Right cardiac atrium (tissue), 5 donors: ENCODE data around the gene RASAL1. TPM values are rescaled to one million over a fixed set of nuclear protein-coding genes. Genes with fewer than 3 reads are reported as not detected.

Source experiments
- ATAC-seq, 2 donors: fragments of 200-7000 bp; cut with Tn5 transposase; one replicate each; pipeline versions ENCODE4 v1.8.0 to v1.9.1; 2020; ENCODE audit warnings: moderate library complexity in 2 of 2, mild to moderate bottlenecking in 1 of 2
- DNase-seq, 3 donors: peaks; one replicate each; pipeline ENCODE4 v3.0.0-alpha.2; 2020
- H3K27ac ChIP-seq: one replicate; pipeline ENCODE4 v1.5.1; 2013; ENCODE audit warnings: mild to moderate bottlenecking, low read length, control low read depth, moderate library complexity
- H3K27me3 ChIP-seq: one replicate; pipeline ENCODE4 v1.6.1; 2013; ENCODE audit not compliant: control insufficient read depth, insufficient read depth
- H3K4me1 ChIP-seq: one replicate; pipeline ENCODE4 v1.6.1; 2013; ENCODE audit warnings: low read length; ENCODE audit not compliant: control insufficient read depth, insufficient read depth
- H3K4me3 ChIP-seq: one replicate; pipeline ENCODE4 v1.5.1; 2013; ENCODE audit warnings: low read length, control low read depth
- H3K9me3 ChIP-seq: one replicate; pipeline ENCODE4 v1.6.1; 2013; ENCODE audit warnings: low read length; ENCODE audit not compliant: control insufficient read depth
- WGBS: extraction: QIAGEN DNeasy Blood & Tissue Kit; methylation state at CpG from one replicate; pipeline ENCODE4 v1.1.7; 2013; 5-methylcytosine and 5-hydroxymethylcytosine counted together
- intact Hi-C, 4 donors: fragments of 100-400 bp; cut with DNase I; formaldehyde crosslinking; loops; one replicate each; pipeline versions ENCODE4 v1.11.0 to v1.14.0; 2022 to 2023
- long read RNA-seq, 4 donors: library from polyadenylated mRNA; unstranded; transcript quantifications; one replicate each; pipeline ENCODE4 v2.0.0, GENCODE V29; 2020 to 2021
- polyA plus RNA-seq: library from polyadenylated mRNA; stranded (reverse); fragments of 200-250 nt; gene quantifications from one replicate; pipeline ENCODE4 v1.2.3, GENCODE V29; 2013
- total RNA-seq, 4 donors: library from RNA; stranded (reverse); fragmentation: NEBNext Ultra II Directional; extraction: Animal tissue kit (Norgen Biotek cat#: 25700); gene quantifications; one replicate each; pipeline ENCODE4 v1.2.1, GENCODE V29; 2021
- donor health status: healthy with polysubstance abuse.
- donor health status: DM: no; HTN: yes; CAD: no.
- donor health status: DM: no; HTN: no; CAD: no.
- donor health status: DM: no; HTN: yes; CAD: no; lungs with severe emphysema.
- donor health status: DM: yes; HTN: yes; CAD: no.

RASAL1 gene
- total RNA-seq (not detected), polyA plus RNA-seq (not detected)
- long read RNA-seq, donor 1: 0 reads
- long read RNA-seq, donor 2: 0 reads
- long read RNA-seq, donor 3: 0 reads
- long read RNA-seq, donor 4: 0 reads

- Histone ChIP-seq H3K4me1 (no peaks in the 10 kb centered on the region), H3K27me3 (no peaks in the 10 kb centered on the region), H3K27ac (no peak within 1 kb of the TSS), H3K4me3 (no peak within 1 kb of the TSS), H3K9me3 (no peaks in the 10 kb centered on the region)
- ATAC-seq: no peak
- intact Hi-C loops: no loop called here
- peak in 1 of 3 donors; percentile 57 for DNase-seq
- 5% methylated on average over 68 of the region's 68 CpGs for WGBS
Measured at GRCh38 chr12:113135178-113136127, at the start of gene RASAL1. RASAL1 (minus strand) TSS chr12:113135761; CDS start chr12:113135462, 299 bp downstream.

GRCh38 chr12:113184900-113185179 is 49.3 kb upstream of the RASAL1 start:
- H3K4me3 ChIP-seq: peak overlapping the region; percentile 62
- intact Hi-C loops: no loop called here
- ATAC-seq (peak; percentile 93 to 94), DNase-seq (peak; percentile 90 to 95 (median 95))
- no peaks in the 10 kb centered on the region for H3K27me3 ChIP-seq
- peaks cover 2% of the 10 kb centered on the region for H3K4me1 ChIP-seq
- H3K9me3 ChIP-seq: no peaks in the 10 kb centered on the region
- peak overlapping the region; percentile 76 for H3K27ac ChIP-seq
- WGBS: 0% methylated on average over 20 of the region's 20 CpGs

GRCh38 chr12:113184098-113184899 is 48.7 kb upstream of the RASAL1 start:
- peak overlapping the region; percentile 76 for H3K27ac ChIP-seq

GRCh38 chr12:113183030-113183589 is 47.5 kb upstream of the RASAL1 start:
- Histone ChIP-seq H3K9me3 (no peaks in the 10 kb centered on the region), H3K27me3 (no peaks in the 10 kb centered on the region), H3K4me1 (peaks cover 2% of the 10 kb centered on the region), H3K4me3 (no peak overlapping the region), H3K27ac (no peak overlapping the region)
- DNase-seq (no peak), ATAC-seq (no peak)
- intact Hi-C loops: no loop called here
- 94% methylated on average over 11 of the region's 11 CpGs for WGBS

More at GRCh38 chr12:113184098-113184899, 48.7 kb upstream of the RASAL1 start:
- DNase-seq (no peak), ATAC-seq (peak; percentile 63 to 66)
- WGBS: 32% methylated on average over 26 of the region's 26 CpGs
- Histone ChIP-seq H3K4me1 (peaks cover 2% of the 10 kb centered on the region), H3K4me3 (peak overlapping the region; percentile 62), H3K9me3 (no peaks in the 10 kb centered on the region), H3K27me3 (no peaks in the 10 kb centered on the region)
- intact Hi-C loops: no loop called here

- Histone ChIP-seq H3K27ac (no peak overlapping the region), H3K9me3 (no peaks in the 10 kb centered on the region), H3K4me1 (peaks cover 2% of the 10 kb centered on the region), H3K4me3 (no peak overlapping the region), H3K27me3 (no peaks in the 10 kb centered on the region)
- ATAC-seq: no peak
- 90% methylated on average over 3 of the region's 3 CpGs for WGBS
- no peak for DNase-seq
- intact Hi-C loops: no loop called here
Measured at GRCh38 chr12:113181975-113182374, 46.4 kb upstream of the RASAL1 start.

- DNase-seq (no peak), ATAC-seq (no peak)
- Histone ChIP-seq H3K27me3 (no peaks in the 10 kb centered on the region), H3K4me3 (no peak overlapping the region), H3K4me1 (no peaks in the 10 kb centered on the region), H3K27ac (no peak overlapping the region), H3K9me3 (no peaks in the 10 kb centered on the region)
- WGBS: 86% methylated on average over 4 of the region's 4 CpGs
- intact Hi-C loops: no loop called here
Measured at GRCh38 chr12:113180333-113180732, 44.8 kb upstream of the RASAL1 start.

GRCh38 chr12:113179023-113179422 is 43.5 kb upstream of the RASAL1 start:
- ATAC-seq (no peak), DNase-seq (no peak)
- H3K9me3 ChIP-seq: no peaks in the 10 kb centered on the region
- WGBS: 93% methylated on average over 14 of the region's 14 CpGs
- H3K4me1 ChIP-seq: no peaks in the 10 kb centered on the region
- intact Hi-C loops: no loop called here
- no peak overlapping the region for H3K27ac ChIP-seq
- H3K27me3 ChIP-seq: no peaks in the 10 kb centered on the region
- H3K4me3 ChIP-seq: no peak overlapping the region

GRCh38 chr12:113174461-113175384 is 39.2 kb upstream of the RASAL1 start:
- WGBS: 54% methylated on average over 32 of the region's 32 CpGs
- no peaks in the 10 kb centered on the region for H3K27me3 ChIP-seq
- no peak overlapping the region for H3K27ac ChIP-seq
- DNase-seq: peak; percentile 67 to 88 (median 85)
- intact Hi-C loops: loop anchor here in 2 of 4 donors (2.0 to 5.0 kb wide), 2 partner anchors 122 to 126 kb away; no protein-coding TSS in a partner anchor
- H3K4me3 ChIP-seq: no peak overlapping the region
- peak; percentile 49 to 68 for ATAC-seq
- no peaks in the 10 kb centered on the region for H3K9me3 ChIP-seq
- no peaks in the 10 kb centered on the region for H3K4me1 ChIP-seq

- Histone ChIP-seq H3K27me3 (no peaks in the 10 kb centered on the region), H3K27ac (no peak overlapping the region), H3K9me3 (no peaks in the 10 kb centered on the region), H3K4me1 (no peaks in the 10 kb centered on the region), H3K4me3 (no peak overlapping the region)
- DNase-seq (no peak), ATAC-seq (no peak)
- intact Hi-C loops: loop anchor here in 1 of 4 donors (5.0 kb wide), 1 partner anchor 121 kb away; no protein-coding TSS in a partner anchor
- WGBS: 93% methylated on average over 7 of the region's 7 CpGs
Measured at GRCh38 chr12:113173081-113173698, 37.6 kb upstream of the RASAL1 start.
